ENCODE data around the gene STK35. TPM values are rescaled to one million over a fixed set of nuclear protein-coding genes. Genes with fewer than 3 reads are reported as not detected.

STK35 gene
- total RNA-seq, 1 donor from 2014 or later, result 17.4 TPM

DNA sequence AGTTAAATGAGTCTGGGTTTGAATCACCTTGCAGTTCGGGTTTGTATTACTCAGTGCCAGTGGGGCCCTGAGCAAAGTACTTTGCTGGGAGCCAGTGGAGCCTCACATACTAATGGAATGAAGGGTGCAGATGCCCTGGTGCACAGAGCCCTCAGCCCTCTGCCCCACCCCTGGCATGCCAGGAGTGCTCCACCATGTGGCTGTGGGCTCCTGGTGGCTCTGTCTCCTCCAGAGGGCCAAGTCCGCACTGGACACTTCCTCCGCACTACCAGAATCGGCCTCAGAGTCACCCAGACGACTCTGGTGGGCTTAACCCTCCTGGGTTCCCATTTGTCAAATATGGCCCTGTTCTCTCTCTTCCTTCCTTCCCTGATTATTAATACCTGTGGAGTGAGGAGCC is 94.0 kb downstream of the STK35 start:
- H3K9me3 Mint-ChIP-seq (ENCODE audit: unreplicated experiment), result peaks cover 2% of the 10 kb centered on the region
- no peak overlapping the region for H3K4me3 Mint-ChIP-seq (ENCODE audit: unreplicated experiment)
- TF ChIP-seq, protein P1, sequence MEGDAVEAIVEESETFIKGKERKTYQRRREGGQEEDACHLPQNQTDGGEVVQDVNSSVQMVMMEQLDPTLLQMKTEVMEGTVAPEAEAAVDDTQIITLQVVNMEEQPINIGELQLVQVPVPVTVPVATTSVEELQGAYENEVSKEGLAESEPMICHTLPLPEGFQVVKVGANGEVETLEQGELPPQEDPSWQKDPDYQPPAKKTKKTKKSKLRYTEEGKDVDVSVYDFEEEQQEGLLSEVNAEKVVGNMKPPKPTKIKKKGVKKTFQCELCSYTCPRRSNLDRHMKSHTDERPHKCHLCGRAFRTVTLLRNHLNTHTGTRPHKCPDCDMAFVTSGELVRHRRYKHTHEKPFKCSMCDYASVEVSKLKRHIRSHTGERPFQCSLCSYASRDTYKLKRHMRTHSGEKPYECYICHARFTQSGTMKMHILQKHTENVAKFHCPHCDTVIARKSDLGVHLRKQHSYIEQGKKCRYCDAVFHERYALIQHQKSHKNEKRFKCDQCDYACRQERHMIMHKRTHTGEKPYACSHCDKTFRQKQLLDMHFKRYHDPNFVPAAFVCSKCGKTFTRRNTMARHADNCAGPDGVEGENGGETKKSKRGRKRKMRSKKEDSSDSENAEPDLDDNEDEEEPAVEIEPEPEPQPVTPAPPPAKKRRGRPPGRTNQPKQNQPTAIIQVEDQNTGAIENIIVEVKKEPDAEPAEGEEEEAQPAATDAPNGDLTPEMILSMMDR (IDR thresholded peaks at IDR 0.05; ENCODE audit: partially characterized antibody, unreplicated experiment), result no peak
- H3K27me3 Mint-ChIP-seq (ENCODE audit: unreplicated experiment), result peaks cover 2% of the 10 kb centered on the region
- H3K36me3 Mint-ChIP-seq (ENCODE audit: unreplicated experiment), result no peaks in the 10 kb centered on the region
- DNase-seq, result no peak
- H3K27ac Mint-ChIP-seq (ENCODE audit: unreplicated experiment), result no peak overlapping the region
- H3K4me1 Mint-ChIP-seq (ENCODE audit: low read depth, unreplicated experiment), result no peaks in the 10 kb centered on the region

DNA sequence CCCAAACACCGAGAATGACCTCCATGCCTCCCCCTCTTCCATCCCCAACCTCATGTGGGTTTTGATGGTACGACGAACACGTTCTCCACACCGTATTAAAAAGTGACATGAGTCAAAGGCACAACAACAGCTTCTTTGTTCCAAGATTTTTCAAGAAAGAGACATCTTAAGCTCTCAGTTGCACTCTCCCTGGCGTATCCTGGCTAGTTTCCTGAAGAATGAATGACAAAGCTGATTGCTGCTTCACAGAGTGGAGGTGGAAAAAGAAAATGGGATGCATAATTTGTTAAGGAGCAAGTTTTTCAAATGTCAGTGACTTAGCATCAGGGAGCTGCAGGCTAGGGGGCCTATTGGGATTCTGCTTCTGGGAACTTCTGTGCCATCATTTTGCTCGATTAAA is 95.5 kb downstream of the STK35 start:
- Mint-ChIP-seq H3K9me3 (ENCODE audit: unreplicated experiment) (peaks cover 2% of the 10 kb centered on the region), H3K4me3 (ENCODE audit: unreplicated experiment) (no peak overlapping the region), H3K36me3 (ENCODE audit: unreplicated experiment) (no peaks in the 10 kb centered on the region), H3K27me3 (ENCODE audit: unreplicated experiment) (peaks cover 3% of the 10 kb centered on the region), H3K4me1 (ENCODE audit: low read depth, unreplicated experiment) (no peaks in the 10 kb centered on the region), H3K27ac (ENCODE audit: unreplicated experiment) (no peak overlapping the region)
- TF ChIP-seq, protein P1 (IDR thresholded peaks at IDR 0.05; ENCODE audit: partially characterized antibody, unreplicated experiment), result no peak
- DNase-seq, result no peak

Other genes starting within 250 kb of the STK35 start
- gene SIRPA, start 206.4 kb upstream of the STK35 start, total RNA-seq (ENCODE audit: unreplicated experiment), result 0.34 TPM
- not detected for gene PDYN, start 107.8 kb upstream of the STK35 start, total RNA-seq (ENCODE audit: unreplicated experiment)
- not detected for gene TGM3, start 194.2 kb downstream of the STK35 start, total RNA-seq (ENCODE audit: unreplicated experiment)

Data from glutamatergic neuron (in vitro differentiated cells).